GM12878 (cell line): ENCODE results near the gene TRPC4.

Source experiments
- FOXM1 ChIP-seq: IDR thresholded peaks from 2 replicates; pipeline ENCODE4 v1.6.1; 2012; ENCODE audit warnings: low read depth, mild to moderate bottlenecking, inconsistent platforms, low read length, moderate library complexity
- NFYA ChIP-seq: IDR thresholded peaks from 2 replicates; pipeline ENCODE4 v1.6.1; 2011; ENCODE audit warnings: low read depth, mild to moderate bottlenecking, low read length, improper control_type of control experiment, borderline replicate concordance
- NR2C1 ChIP-seq: fragments of 450-650 bp; IDR thresholded peaks from 2 replicates; pipeline ENCODE4 v1.6.1; 2017; ENCODE audit warnings: antibody characterized with exemption, mild to moderate bottlenecking, moderate library complexity
- NR2C2 ChIP-seq: IDR thresholded peaks from 2 replicates; pipeline ENCODE4 v1.6.1; 2011; ENCODE audit warnings: borderline replicate concordance, low read depth; ENCODE audit not compliant: control insufficient read depth, insufficient read length
- POLR2A ChIP-seq: IDR thresholded peaks from 2 replicates; pipeline ENCODE4 v1.6.1; 2011; ENCODE audit warnings: low read depth, mild to moderate bottlenecking, low read length
- RAD21 ChIP-seq: IDR thresholded peaks from 2 replicates; pipeline ENCODE4 v1.6.1; 2011; ENCODE audit warnings: mild to moderate bottlenecking, low read depth, low read length, moderate library complexity; ENCODE audit not compliant: insufficient read depth
- RFX5 ChIP-seq: IDR thresholded peaks from 2 replicates; pipeline ENCODE4 v1.6.1; 2011; ENCODE audit warnings: low read depth, low read length, improper control_type of control experiment
- SIX5 ChIP-seq: IDR thresholded peaks from 2 replicates; pipeline ENCODE4 v1.6.1; 2011; ENCODE audit warnings: mild to moderate bottlenecking, low read depth, low read length, moderate library complexity; ENCODE audit not compliant: severe bottlenecking
- TF ChIP-seq, protein P1 (sequence below), 3 experiments: IDR thresholded peaks in 2 of 3; conservative IDR thresholded peaks in 1 of 3; 2 replicates each; pipeline ENCODE4 v1.5.1; 2011; ENCODE audit warnings: low read depth in 3 of 3, low read length in 3 of 3, mild to moderate bottlenecking in 3 of 3, control low read depth in 2 of 3, moderate library complexity in 2 of 3, inconsistent platforms in 1 of 3, mixed read lengths in 1 of 3; ENCODE audit not compliant: control insufficient read depth in 2 of 3, insufficient read depth in 1 of 3; ENCODE audit errors: extremely low read depth in 1 of 3

GRCh38 chr13:37709318-37709717 lies 160.3 kb downstream of the TRPC4 start:
- no peak for TF ChIP-seq SIX5
- TF ChIP-seq RAD21: no peak
- no peak for TF ChIP-seq POLR2A
- TF ChIP-seq, protein P1, sequence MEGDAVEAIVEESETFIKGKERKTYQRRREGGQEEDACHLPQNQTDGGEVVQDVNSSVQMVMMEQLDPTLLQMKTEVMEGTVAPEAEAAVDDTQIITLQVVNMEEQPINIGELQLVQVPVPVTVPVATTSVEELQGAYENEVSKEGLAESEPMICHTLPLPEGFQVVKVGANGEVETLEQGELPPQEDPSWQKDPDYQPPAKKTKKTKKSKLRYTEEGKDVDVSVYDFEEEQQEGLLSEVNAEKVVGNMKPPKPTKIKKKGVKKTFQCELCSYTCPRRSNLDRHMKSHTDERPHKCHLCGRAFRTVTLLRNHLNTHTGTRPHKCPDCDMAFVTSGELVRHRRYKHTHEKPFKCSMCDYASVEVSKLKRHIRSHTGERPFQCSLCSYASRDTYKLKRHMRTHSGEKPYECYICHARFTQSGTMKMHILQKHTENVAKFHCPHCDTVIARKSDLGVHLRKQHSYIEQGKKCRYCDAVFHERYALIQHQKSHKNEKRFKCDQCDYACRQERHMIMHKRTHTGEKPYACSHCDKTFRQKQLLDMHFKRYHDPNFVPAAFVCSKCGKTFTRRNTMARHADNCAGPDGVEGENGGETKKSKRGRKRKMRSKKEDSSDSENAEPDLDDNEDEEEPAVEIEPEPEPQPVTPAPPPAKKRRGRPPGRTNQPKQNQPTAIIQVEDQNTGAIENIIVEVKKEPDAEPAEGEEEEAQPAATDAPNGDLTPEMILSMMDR (IDR thresholded peaks at IDR 0.05 in 2 of 3, conservative IDR thresholded peaks at IDR 0.05 in 1 of 3; ENCODE audit: control insufficient read depth in 2 of 3, extremely low read depth in 1 of 3, insufficient read depth in 1 of 3, low read depth in 3 of 3, low read length in 3 of 3): no peak
- no peak for TF ChIP-seq RFX5
- TF ChIP-seq NR2C2: no peak
- TF ChIP-seq NR2C1: no peak
- no peak for TF ChIP-seq NFYA
- TF ChIP-seq FOXM1: no peak
